Tibial nerve (tissue), 4 donors: ENCODE measurements around the gene TERT. TPM values are rescaled to one million over a fixed set of nuclear protein-coding genes. Genes with fewer than 3 reads are reported as not detected.

Source experiments
- DNase-seq, 2 donors: peaks; one replicate each; pipeline ENCODE4 v3.0.0-alpha.2; 2019; ENCODE audit warnings: low spot score in 2 of 2
- H3K27ac ChIP-seq, 4 donors: fragments of 200-600 bp; sonication (generic) in 3 of 4; one replicate each; pipeline ENCODE4 v1.5.1; 2017 to 2019; ENCODE audit warnings: mild to moderate bottlenecking in 1 of 4
- H3K27me3 ChIP-seq, 2 donors: fragments of 200-600 bp; sonication (generic) in 1 of 2; one replicate each; pipeline versions ENCODE4 v1.5.1 to v1.6.0; 2017 to 2019
- H3K36me3 ChIP-seq, 3 donors: fragments of 200-600 bp; sonication (generic); one replicate each; pipeline ENCODE4 v1.5.1; 2018 to 2019
- H3K4me1 ChIP-seq, 4 donors: fragments of 200-600 bp; sonication (generic) in 3 of 4; one replicate each; pipeline ENCODE4 v1.5.1; 2017 to 2019
- H3K4me3 ChIP-seq, 4 donors: fragments of 200-600 bp; sonication (generic) in 3 of 4; one replicate each; pipeline ENCODE4 v1.5.1; 2017 to 2019; ENCODE audit warnings: mild to moderate bottlenecking in 1 of 4, moderate library complexity in 1 of 4
- H3K9me3 ChIP-seq, 4 donors: fragments of 200-600 bp; sonication (generic) in 3 of 4; one replicate each; pipeline ENCODE4 v1.5.1; 2017 to 2019
- CTCF ChIP-seq, 5 experiments: fragments of 200-600 bp in 3 of 5; fragments of 450-650 bp in 2 of 5; sonication (generic) in 3 of 5; IDR thresholded peaks; one replicate each; pipeline ENCODE4 v1.5.1; 2016 to 2019; ENCODE audit warnings: antibody characterized with exemption in 5 of 5, mild to moderate bottlenecking in 3 of 5, moderate library complexity in 2 of 5
- EP300 ChIP-seq, 2 donors: sonication (generic); formaldehyde crosslinking; IDR thresholded peaks; one replicate each; pipeline ENCODE4 v1.6.1; 2017; ENCODE audit warnings: antibody characterized with exemption in 2 of 2, mild to moderate bottlenecking in 1 of 2
- POLR2A ChIP-seq, 2 donors: fragments of 450-650 bp; IDR thresholded peaks; one replicate each; pipeline ENCODE4 v1.6.1; 2017; ENCODE audit warnings: antibody characterized with exemption in 2 of 2, mild to moderate bottlenecking in 2 of 2, moderate library complexity in 2 of 2
- WGBS, 2 donors: methylation state at CpG; one replicate each; pipeline ENCODE4 v1.1.5; 2018; 5-methylcytosine and 5-hydroxymethylcytosine counted together
- total RNA-seq, 4 donors: library from RNA; depleted of rRNA; stranded (reverse); fragments of >200 nt; gene quantifications; one replicate each; pipeline ENCODE4 v1.1.0, GENCODE V29; 2016

TERT gene
- total RNA-seq, 4 donors from 2014 or later = not detected

GRCh38 chr5:1311439-1312055, 16.7 kb upstream of the TERT start:
- Histone ChIP-seq H3K27me3 (no peaks in the 10 kb centered on the region), H3K9me3 (no peaks in the 10 kb centered on the region), H3K4me3 (no peak overlapping the region), H3K4me1 (peaks cover 0 to 11% (median 0%) of the 10 kb centered on the region in 4 donors), H3K36me3 (no peaks in the 10 kb centered on the region), H3K27ac (no peak overlapping the region)
- WGBS, 2 donors = 84 to 86% methylated on average over 15 of the region's 15 CpGs
- no peak for DNase-seq
- TF ChIP-seq EP300 (IDR thresholded peaks at IDR 0.05) (no peak), CTCF (IDR thresholded peaks at IDR 0.05) (no peak), POLR2A (IDR thresholded peaks at IDR 0.05) (no peak)

GRCh38 chr5:1310118-1310517, 15.2 kb upstream of the TERT start:
- no peak overlapping the region for H3K4me3 ChIP-seq
- DNase-seq = no peak
- no peaks in the 10 kb centered on the region for H3K4me1 ChIP-seq
- H3K36me3 ChIP-seq = no peaks in the 10 kb centered on the region
- 89 to 92% methylated on average over 7 of the region's 7 CpGs for WGBS, 2 donors
- no peaks in the 10 kb centered on the region for H3K27me3 ChIP-seq
- H3K27ac ChIP-seq = no peak overlapping the region
- TF ChIP-seq POLR2A (IDR thresholded peaks at IDR 0.05) (no peak), CTCF (IDR thresholded peaks at IDR 0.05) (no peak), EP300 (IDR thresholded peaks at IDR 0.05) (no peak)
- no peaks in the 10 kb centered on the region for H3K9me3 ChIP-seq

- Histone ChIP-seq H3K9me3 (peaks cover 0 to 5% (median 0%) of the 10 kb centered on the region in 4 donors), H3K27me3 (no peaks in the 10 kb centered on the region), H3K36me3 (no peaks in the 10 kb centered on the region), H3K27ac (no peak overlapping the region), H3K4me3 (no peak overlapping the region), H3K4me1 (no peaks in the 10 kb centered on the region)
- WGBS, 2 donors = 72 to 76% methylated on average over 2 of the region's 2 CpGs
- TF ChIP-seq EP300 (IDR thresholded peaks at IDR 0.05) (no peak), CTCF (IDR thresholded peaks at IDR 0.05) (no peak), POLR2A (IDR thresholded peaks at IDR 0.05) (no peak)
- no peak for DNase-seq
Measured at GRCh38 chr5:1304033-1304432, 9.2 kb upstream of the TERT start.

- WGBS, 2 donors = 90 to 91% methylated on average over 2 of the region's 2 CpGs
Measured at GRCh38 chr5:1302258-1302657, 7.4 kb upstream of the TERT start.

More at GRCh38 chr5:1302258-1302657, 7.4 kb upstream of the TERT start:
- H3K4me1 ChIP-seq = no peaks in the 10 kb centered on the region
- no peaks in the 10 kb centered on the region for H3K36me3 ChIP-seq
- H3K27me3 ChIP-seq = no peaks in the 10 kb centered on the region
- no peak overlapping the region for H3K4me3 ChIP-seq
- TF ChIP-seq EP300 (IDR thresholded peaks at IDR 0.05) = no peak
- TF ChIP-seq POLR2A (IDR thresholded peaks at IDR 0.05) = no peak
- no peak for TF ChIP-seq CTCF (IDR thresholded peaks at IDR 0.05)
- no peak overlapping the region for H3K27ac ChIP-seq
- H3K9me3 ChIP-seq = peaks cover 0 to 5% (median 0%) of the 10 kb centered on the region in 4 donors
- DNase-seq = no peak
